ENCODE results near the gene TRAPPC1. TPM values are rescaled to one million over a fixed set of nuclear protein-coding genes. Genes with fewer than 3 reads are reported as not detected.
A peak's percentile ranks its signal among the peaks of the same experiment; 100 is the strongest.

Gene TRAPPC1
- total RNA-seq, 1 donor from 2014 or later: 145 TPM

DNA sequence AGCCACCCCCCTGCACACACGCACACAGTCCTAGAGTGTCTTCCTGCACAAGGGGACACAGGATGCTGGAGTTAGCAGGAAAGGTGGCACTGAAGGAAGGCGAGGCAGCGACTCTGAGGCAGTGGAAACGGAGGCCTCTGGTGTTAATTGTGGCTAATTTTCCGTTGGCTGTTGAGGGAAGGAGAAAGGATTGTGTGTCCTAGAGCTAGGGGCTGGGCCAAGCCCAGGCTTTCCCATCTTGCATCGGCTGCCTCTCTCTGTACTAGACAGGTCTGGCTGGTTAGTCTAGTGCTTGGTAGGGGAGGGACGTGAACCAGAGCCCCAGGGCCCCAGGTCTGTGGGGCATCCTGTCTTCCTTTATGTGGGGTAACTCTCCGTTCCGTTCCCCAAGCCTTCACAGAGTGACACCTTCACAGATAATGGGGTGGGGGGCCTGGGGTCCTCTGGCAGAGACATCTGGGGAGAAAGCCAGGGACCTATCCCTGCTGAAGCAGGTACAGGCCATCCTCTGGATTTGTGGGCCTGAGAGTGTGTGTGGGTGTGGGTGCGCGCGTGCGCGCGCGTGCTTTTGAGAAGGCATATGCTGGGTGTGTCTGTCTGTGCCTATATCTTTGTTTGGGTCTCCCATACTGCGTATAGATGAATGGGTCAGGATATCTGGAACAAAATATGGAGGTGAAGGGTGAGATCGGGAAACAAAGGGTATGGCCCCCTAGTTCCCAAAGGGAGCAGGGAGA, 43.4 kb downstream of the TRAPPC1 start, which contains the start of gene CHD3:
TSS of gene CHD3 (plus strand) at position 606 of the 737 bp plus-strand sequence. CDS start 212 bp downstream, outside the sequence.
- TF ChIP-seq, protein P1, sequence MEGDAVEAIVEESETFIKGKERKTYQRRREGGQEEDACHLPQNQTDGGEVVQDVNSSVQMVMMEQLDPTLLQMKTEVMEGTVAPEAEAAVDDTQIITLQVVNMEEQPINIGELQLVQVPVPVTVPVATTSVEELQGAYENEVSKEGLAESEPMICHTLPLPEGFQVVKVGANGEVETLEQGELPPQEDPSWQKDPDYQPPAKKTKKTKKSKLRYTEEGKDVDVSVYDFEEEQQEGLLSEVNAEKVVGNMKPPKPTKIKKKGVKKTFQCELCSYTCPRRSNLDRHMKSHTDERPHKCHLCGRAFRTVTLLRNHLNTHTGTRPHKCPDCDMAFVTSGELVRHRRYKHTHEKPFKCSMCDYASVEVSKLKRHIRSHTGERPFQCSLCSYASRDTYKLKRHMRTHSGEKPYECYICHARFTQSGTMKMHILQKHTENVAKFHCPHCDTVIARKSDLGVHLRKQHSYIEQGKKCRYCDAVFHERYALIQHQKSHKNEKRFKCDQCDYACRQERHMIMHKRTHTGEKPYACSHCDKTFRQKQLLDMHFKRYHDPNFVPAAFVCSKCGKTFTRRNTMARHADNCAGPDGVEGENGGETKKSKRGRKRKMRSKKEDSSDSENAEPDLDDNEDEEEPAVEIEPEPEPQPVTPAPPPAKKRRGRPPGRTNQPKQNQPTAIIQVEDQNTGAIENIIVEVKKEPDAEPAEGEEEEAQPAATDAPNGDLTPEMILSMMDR (conservative IDR thresholded peaks at IDR 0.05): no peak
- H3K4me3 Mint-ChIP-seq: no peak within 1 kb of the TSS
- no peak within 1 kb of the TSS for H3K27ac Mint-ChIP-seq
- H3K27me3 Mint-ChIP-seq: no peaks in the 10 kb centered on the region
- no peak for DNase-seq (ENCODE audit: extremely low spot score, unreplicated experiment)
- no peaks in the 10 kb centered on the region for H3K9me3 Mint-ChIP-seq
- H3K36me3 Mint-ChIP-seq: peaks cover 9% of the 10 kb centered on the region
- H3K4me1 Mint-ChIP-seq (ENCODE audit: unreplicated experiment): no peaks in the 10 kb centered on the region

DNA sequence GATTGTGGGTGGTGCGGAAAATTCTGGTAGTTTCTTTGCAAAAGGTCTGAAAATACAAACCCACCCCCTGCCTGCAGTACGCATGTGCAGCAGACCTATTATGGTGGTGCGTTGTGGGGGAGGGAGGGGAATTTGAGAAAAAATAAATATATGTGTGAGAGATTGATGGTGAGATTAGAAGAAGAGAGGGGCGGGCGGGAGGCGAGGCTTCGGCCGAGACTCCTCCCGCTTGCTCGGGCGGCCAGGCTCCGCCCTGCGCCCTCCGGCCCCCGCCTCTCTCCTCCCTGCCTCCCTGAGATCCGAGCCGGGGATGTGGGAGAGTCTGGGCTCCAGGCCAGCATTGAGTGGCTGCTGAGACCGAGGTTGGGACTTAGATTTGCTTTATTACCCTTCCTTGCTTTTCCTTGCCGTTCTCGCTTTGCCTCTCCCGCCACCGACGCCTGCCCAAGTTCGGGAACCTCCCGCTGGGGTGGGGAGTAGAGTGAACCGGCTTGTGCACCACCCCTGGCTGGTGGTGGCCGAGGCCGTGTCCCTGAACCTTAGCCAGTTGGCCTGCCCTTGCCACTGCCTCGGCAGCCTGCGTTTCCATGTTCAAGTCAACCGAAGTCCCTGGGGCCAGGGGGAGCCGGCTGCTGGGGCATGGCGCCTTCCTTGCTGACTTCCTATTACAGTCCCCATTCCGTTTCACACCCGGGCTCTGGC, 44.1 kb downstream of the TRAPPC1 start:
- H3K9me3 Mint-ChIP-seq: no peaks in the 10 kb centered on the region
- no peak overlapping the region for H3K4me3 Mint-ChIP-seq
- H3K4me1 Mint-ChIP-seq (ENCODE audit: unreplicated experiment): no peaks in the 10 kb centered on the region
- TF ChIP-seq, protein P1 (conservative IDR thresholded peaks at IDR 0.05): no peak
- no peak overlapping the region for H3K27ac Mint-ChIP-seq
- peak; percentile 92 for DNase-seq (ENCODE audit: extremely low spot score, unreplicated experiment)
- H3K27me3 Mint-ChIP-seq: no peaks in the 10 kb centered on the region
- H3K36me3 Mint-ChIP-seq: peaks cover 9% of the 10 kb centered on the region

DNA sequence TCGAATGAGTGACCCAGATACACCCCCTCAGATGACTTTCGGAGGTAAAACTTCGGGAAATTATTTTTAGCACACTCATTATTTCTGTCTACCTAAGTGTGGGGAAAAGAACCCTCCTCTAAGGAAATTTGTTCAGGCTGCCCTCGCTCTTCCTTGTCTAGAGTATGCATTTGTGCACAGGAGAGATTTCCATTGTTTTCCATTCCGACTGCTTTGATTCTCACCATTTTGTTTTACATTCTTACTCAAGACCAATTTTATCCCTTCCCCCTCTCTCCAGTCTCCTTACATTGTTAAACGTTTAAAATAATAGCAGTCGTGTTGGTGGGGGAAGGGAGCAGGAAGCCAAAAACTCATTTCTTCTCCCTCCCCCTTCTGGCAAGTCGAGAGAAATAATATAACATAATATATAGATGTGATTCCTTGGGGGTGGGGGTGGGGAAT, 44.7 kb downstream of the TRAPPC1 start:
- Mint-ChIP-seq H3K27me3 (no peaks in the 10 kb centered on the region), H3K4me3 (no peak overlapping the region), H3K9me3 (no peaks in the 10 kb centered on the region), H3K36me3 (peaks cover 8% of the 10 kb centered on the region), H3K27ac (no peak overlapping the region), H3K4me1 (ENCODE audit: unreplicated experiment) (no peaks in the 10 kb centered on the region)
- DNase-seq (ENCODE audit: extremely low spot score, unreplicated experiment): no peak
- TF ChIP-seq, protein P1 (conservative IDR thresholded peaks at IDR 0.05): no peak

DNA sequence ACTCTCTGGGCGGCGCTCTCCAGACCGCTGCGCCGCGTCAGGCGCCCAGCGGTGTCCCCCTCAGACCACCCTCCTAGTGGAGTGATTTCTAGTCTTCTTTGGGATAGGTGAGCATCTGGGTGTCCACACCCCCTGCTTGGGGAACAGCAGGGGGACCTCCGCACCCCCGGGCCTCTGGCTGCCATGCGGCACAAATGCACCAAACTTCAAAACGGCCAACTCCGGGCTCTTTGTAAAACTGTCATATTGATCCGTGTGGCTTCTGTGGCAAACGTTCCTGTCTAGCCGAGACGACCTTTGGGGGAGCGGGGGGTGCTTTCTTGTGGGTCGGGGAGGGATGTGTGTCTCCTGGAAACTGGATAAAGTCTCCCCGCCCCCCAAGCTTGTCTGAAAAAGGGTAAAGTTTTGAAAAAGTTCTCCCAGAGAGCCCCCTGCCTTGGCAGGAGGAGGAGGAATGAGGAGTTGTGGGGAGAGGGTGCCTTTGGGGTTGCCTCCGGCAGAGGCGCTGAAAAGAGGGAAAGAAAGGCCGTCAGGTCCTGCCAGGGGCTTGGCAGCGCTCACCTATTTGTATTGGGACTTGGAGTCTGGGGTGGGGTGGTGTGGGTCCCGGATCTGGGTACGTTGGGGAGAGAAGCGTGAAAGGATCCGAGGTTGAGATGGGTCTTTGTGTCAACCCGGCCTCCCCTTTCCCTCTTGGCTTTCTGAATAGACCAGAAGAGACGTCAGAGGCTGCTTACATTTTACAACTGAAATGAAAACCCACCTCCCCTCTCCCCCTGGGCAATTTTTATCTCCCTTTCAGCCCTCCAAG, 45.3 kb downstream of the TRAPPC1 start:
- TF ChIP-seq, protein P1 (conservative IDR thresholded peaks at IDR 0.05): peak; percentile 31
- H3K36me3 Mint-ChIP-seq: peaks cover 5% of the 10 kb centered on the region
- H3K27me3 Mint-ChIP-seq: no peaks in the 10 kb centered on the region
- H3K4me1 Mint-ChIP-seq (ENCODE audit: unreplicated experiment): no peaks in the 10 kb centered on the region
- no peaks in the 10 kb centered on the region for H3K9me3 Mint-ChIP-seq
- no peak for DNase-seq (ENCODE audit: extremely low spot score, unreplicated experiment)
- no peak overlapping the region for H3K4me3 Mint-ChIP-seq
- no peak overlapping the region for H3K27ac Mint-ChIP-seq

DNA sequence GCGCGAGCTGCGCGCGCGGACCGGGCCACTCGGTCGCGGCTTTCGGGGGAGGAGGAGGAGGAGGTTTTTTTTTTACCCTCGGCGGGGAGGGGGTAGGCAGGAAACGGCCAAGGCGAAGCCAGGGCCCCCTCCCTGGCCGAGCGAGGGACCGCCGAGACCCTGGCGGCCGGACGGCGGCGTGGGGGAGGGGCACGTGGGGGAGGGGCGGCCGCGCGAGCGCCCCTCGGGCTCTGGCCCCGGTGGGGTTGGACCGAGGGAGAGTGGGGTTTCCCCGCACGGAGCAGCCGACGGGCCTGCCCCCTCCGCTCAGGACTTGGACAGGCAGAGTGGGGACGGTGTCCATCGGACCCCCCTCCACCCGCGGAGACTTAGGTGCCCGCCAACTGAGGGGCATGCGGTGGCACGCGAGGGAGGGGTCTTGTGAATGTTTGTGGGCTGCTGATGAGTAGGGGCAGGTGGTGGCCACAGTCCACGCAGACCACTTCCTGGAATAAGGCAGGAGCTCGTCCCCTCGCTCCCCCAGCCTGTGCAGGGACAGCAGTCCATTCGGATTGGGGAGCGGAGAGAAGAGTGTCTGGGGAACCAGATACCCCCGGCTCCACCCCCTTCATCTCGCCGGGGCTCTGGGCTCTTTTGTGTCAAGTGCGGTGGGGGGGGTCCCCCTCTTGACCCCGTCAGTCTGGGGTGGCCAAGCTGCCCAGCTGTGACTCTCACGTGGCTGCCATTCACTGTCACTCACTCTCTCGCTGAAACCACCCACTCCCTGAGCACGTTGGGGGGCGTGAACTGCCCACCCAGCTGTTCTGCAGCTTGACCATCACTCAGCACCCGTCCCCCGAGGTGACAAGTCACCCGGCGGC, 46.1 kb downstream of the TRAPPC1 start:
- DNase-seq (ENCODE audit: extremely low spot score, unreplicated experiment): peak; percentile 80
- Mint-ChIP-seq H3K27ac (no peak overlapping the region), H3K9me3 (no peaks in the 10 kb centered on the region), H3K4me1 (ENCODE audit: unreplicated experiment) (no peaks in the 10 kb centered on the region), H3K4me3 (no peak overlapping the region), H3K36me3 (peaks cover 5% of the 10 kb centered on the region), H3K27me3 (no peaks in the 10 kb centered on the region)
- TF ChIP-seq, protein P1 (conservative IDR thresholded peaks at IDR 0.05): no peak
